CD4-positive, alpha-beta T cell (primary cell): ENCODE data around the gene CAMSAP1. TPM values are rescaled to one million over a fixed set of nuclear protein-coding genes. Genes with fewer than 3 reads are reported as not detected.

Experiments used
- ATAC-seq: fragments of 200-7000 bp; cut with Tn5 transposase; one replicate; pipeline ENCODE4 v1.10.0; 2022; ENCODE audit warnings: mild to moderate bottlenecking; ENCODE audit not compliant: poor library complexity
- CTCF ChIA-PET: fragments of 350-600 bp; sonication (Branson Sonifier 250); formaldehyde crosslinking; loops from one replicate; lab custom pipeline; 2021; ENCODE audit warnings: antibody characterized with exemption, inconsistent platforms; lab: Charles Lee
- POLR2A ChIA-PET: fragments of 350-600 bp; sonication (Branson Sonifier 250); formaldehyde crosslinking; loops from one replicate; lab custom pipeline; 2021; ENCODE audit warnings: antibody characterized with exemption, inconsistent platforms; lab: Charles Lee
- DNase-seq, 14 experiments: peaks; one replicate each; pipeline ENCODE4 v3.0.0-alpha.2; 2013 to 2020; ENCODE audit warnings: mixed read lengths in 2 of 14
- H3K27ac ChIP-seq, 2 donors: one replicate each; pipeline versions ENCODE4 v1.5.1 to v1.7.0; 2013; ENCODE audit warnings: low read length in 2 of 2, low read depth in 1 of 2, mild to moderate bottlenecking in 1 of 2
- H3K27me3 ChIP-seq, 2 experiments: 1 replicate in 1 of 2; 2 replicates in 1 of 2; pipeline versions ENCODE4 v1.6.1 to v1.7.0; 2013; ENCODE audit warnings: low read length in 2 of 2, control low read depth in 1 of 2, mild to moderate bottlenecking in 1 of 2, moderate library complexity in 1 of 2; ENCODE audit not compliant: insufficient read depth in 2 of 2, control insufficient read depth in 1 of 2
- H3K36me3 ChIP-seq: one replicate; pipeline ENCODE4 v1.6.1; 2013; ENCODE audit warnings: low read length, control low read depth; ENCODE audit not compliant: insufficient read depth
- H3K4me1 ChIP-seq: one replicate; pipeline ENCODE4 v1.6.1; 2013; ENCODE audit warnings: low read length, control low read depth; ENCODE audit not compliant: insufficient read depth
- H3K4me3 ChIP-seq: one replicate; pipeline ENCODE4 v1.5.1; 2013; ENCODE audit warnings: mild to moderate bottlenecking, low read length, moderate library complexity
- H3K9me3 ChIP-seq, 2 experiments: 1 replicate in 1 of 2; 2 replicates in 1 of 2; pipeline versions ENCODE4 v1.6.1 to v1.7.0; 2013; ENCODE audit warnings: low read length in 2 of 2, mild to moderate bottlenecking in 2 of 2, control low read depth in 1 of 2, moderate library complexity in 1 of 2; ENCODE audit not compliant: control insufficient read depth in 1 of 2, insufficient read depth in 1 of 2
- H3K27ac Mint-ChIP-seq: one replicate; pipeline ENCODE4 v1.8.0; 2020; ENCODE audit warnings: mixed read lengths
- H3K27me3 Mint-ChIP-seq: one replicate; pipeline ENCODE4 v1.8.0; 2021; ENCODE audit warnings: mixed read lengths
- H3K36me3 Mint-ChIP-seq: one replicate; pipeline ENCODE4 v1.8.0; 2021; ENCODE audit warnings: low read depth, mixed read lengths
- H3K4me1 Mint-ChIP-seq: one replicate; pipeline ENCODE4 v1.8.0; 2021; ENCODE audit warnings: low read depth, mixed read lengths
- H3K4me3 Mint-ChIP-seq: one replicate; pipeline ENCODE4 v1.8.0; 2020; ENCODE audit warnings: mild to moderate bottlenecking, mixed read lengths
- H3K9me3 Mint-ChIP-seq: one replicate; pipeline ENCODE4 v1.8.0; 2020; ENCODE audit warnings: mixed read lengths
- CTCF ChIP-seq: fragments of 200-600 bp; IDR thresholded peaks from one replicate; pipeline ENCODE4 v1.8.0; 2022; ENCODE audit warnings: antibody characterized with exemption, mild to moderate bottlenecking
- intact Hi-C, 2 experiments: fragments of 100-400 bp; cut with DNase I in 1 of 2; cut with micrococcal nuclease in 1 of 2; formaldehyde crosslinking; loops; one replicate each; pipeline versions ENCODE4 v1.15.1 to v1.9.0; 2023 to 2025; cut with DNase I, micrococcal nuclease
- total RNA-seq, 174 experiments: library from RNA in 2 of 174; stranded (reverse) in 2 of 174; gene quantifications; one replicate each; pipeline ENCODE4 v1.2.3 and lab custom pipeline; 2021 to 2026

Gene CAMSAP1
- total RNA-seq, 2 experiments from 2014 or later: 16.8 to 18.2 TPM

- POLR2A ChIA-PET: interaction anchor here (0.8 kb wide), 1 partner anchor 10 kb away, joined by 3 read pairs; no protein-coding TSS in a partner anchor
- no peak overlapping the region for H3K4me3 Mint-ChIP-seq
- H3K27ac ChIP-seq: no peak overlapping the region
- H3K27ac Mint-ChIP-seq: no peak overlapping the region
- no peaks in the 10 kb centered on the region for H3K27me3 Mint-ChIP-seq
- no peak overlapping the region for H3K4me3 ChIP-seq
- peaks cover 21% of the 10 kb centered on the region for H3K4me1 ChIP-seq
- ATAC-seq (no peak), DNase-seq (no peak)
- CTCF ChIA-PET: no interaction called here
- peaks cover 11% of the 10 kb centered on the region for H3K36me3 Mint-ChIP-seq
- H3K27me3 ChIP-seq: no peaks in the 10 kb centered on the region
- intact Hi-C loops: no loop called here
- H3K9me3 Mint-ChIP-seq: peaks cover 6% of the 10 kb centered on the region
- H3K4me1 Mint-ChIP-seq: peaks cover 78% of the 10 kb centered on the region
- H3K36me3 ChIP-seq: no peaks in the 10 kb centered on the region
- no peaks in the 10 kb centered on the region for H3K9me3 ChIP-seq
- TF ChIP-seq CTCF: no peak
Observed at GRCh38 chr9:135896626-135897025, 10.7 kb downstream of the CAMSAP1 start.

- Mint-ChIP-seq H3K27ac (no peak overlapping the region), H3K27me3 (no peaks in the 10 kb centered on the region), H3K4me3 (no peak overlapping the region), H3K36me3 (peaks cover 11% of the 10 kb centered on the region), H3K9me3 (peaks cover 6% of the 10 kb centered on the region), H3K4me1 (peaks cover 77% of the 10 kb centered on the region)
- DNase-seq (no peak), ATAC-seq (no peak)
- no peaks in the 10 kb centered on the region for H3K9me3 ChIP-seq
- CTCF ChIA-PET: no interaction called here
- no peak for TF ChIP-seq CTCF
- POLR2A ChIA-PET: interaction anchor here (0.8 kb wide), 1 partner anchor 10 kb away, joined by 3 read pairs; no protein-coding TSS in a partner anchor
- H3K27me3 ChIP-seq: no peaks in the 10 kb centered on the region
- no peaks in the 10 kb centered on the region for H3K36me3 ChIP-seq
- H3K4me1 ChIP-seq: peaks cover 21% of the 10 kb centered on the region
- H3K4me3 ChIP-seq: no peak overlapping the region
- H3K27ac ChIP-seq: no peak overlapping the region
- intact Hi-C loops: no loop called here
Observed at GRCh38 chr9:135896205-135896604, 11.1 kb downstream of the CAMSAP1 start.

- Mint-ChIP-seq H3K27ac (no peak overlapping the region), H3K4me3 (no peak overlapping the region), H3K27me3 (no peaks in the 10 kb centered on the region), H3K9me3 (peaks cover 6% of the 10 kb centered on the region), H3K4me1 (peaks cover 78% of the 10 kb centered on the region), H3K36me3 (peaks cover 11% of the 10 kb centered on the region)
- TF ChIP-seq CTCF: no peak
- Histone ChIP-seq H3K4me3 (no peak overlapping the region), H3K9me3 (no peaks in the 10 kb centered on the region), H3K27ac (no peak overlapping the region), H3K36me3 (no peaks in the 10 kb centered on the region), H3K27me3 (no peaks in the 10 kb centered on the region), H3K4me1 (peaks cover 27% of the 10 kb centered on the region)
- ChIA-PET CTCF (no interaction called here), POLR2A (no interaction called here)
- DNase-seq: no peak
- intact Hi-C loops: no loop called here
- ATAC-seq: no peak
Observed at GRCh38 chr9:135895202-135895848, 12.0 kb downstream of the CAMSAP1 start.
